Activated B cell treated with CpG ODN at 0.5 μM for 24 hours (primary cell): ENCODE measurements around the gene TGM1. TPM values are rescaled to one million over a fixed set of nuclear protein-coding genes. Genes with fewer than 3 reads are reported as not detected.

ENCODE experiments used
- ATAC-seq: fragments of 200-7000 bp; cut with Tn5 transposase; one replicate; pipeline ENCODE4 v1.10.0; 2021; ENCODE audit warnings: low read depth, mild to moderate bottlenecking, moderate library complexity
- CTCF ChIA-PET: fragments of 350-600 bp; sonication (Branson Sonifier 250); formaldehyde crosslinking; loops from one replicate; lab custom pipeline; 2021; ENCODE audit warnings: antibody characterized with exemption; lab: Charles Lee
- POLR2A ChIA-PET: fragments of 350-600 bp; sonication (Branson Sonifier 250); formaldehyde crosslinking; loops from one replicate; lab custom pipeline; 2021; ENCODE audit warnings: antibody characterized with exemption; lab: Charles Lee
- DNase-seq: peaks from one replicate; pipeline ENCODE4 v3.0.0; 2022
- H3K27ac Mint-ChIP-seq: one replicate; pipeline ENCODE4 v1.8.0; 2020; ENCODE audit warnings: mixed read lengths
- H3K27me3 Mint-ChIP-seq: one replicate; pipeline ENCODE4 v1.8.0; 2021; ENCODE audit warnings: mixed read lengths
- H3K36me3 Mint-ChIP-seq: one replicate; pipeline ENCODE4 v1.8.0; 2021; ENCODE audit warnings: low read depth, mixed read lengths
- H3K4me1 Mint-ChIP-seq: one replicate; pipeline ENCODE4 v1.8.0; 2021; ENCODE audit warnings: mixed read lengths
- H3K4me3 Mint-ChIP-seq: one replicate; pipeline ENCODE4 v1.8.0; 2020; ENCODE audit warnings: mild to moderate bottlenecking, mixed read lengths
- H3K9me3 Mint-ChIP-seq: one replicate; pipeline ENCODE4 v1.8.0; 2020; ENCODE audit warnings: mixed read lengths
- intact Hi-C: fragments of 100-400 bp; cut with micrococcal nuclease; formaldehyde crosslinking; loops from one replicate; pipeline ENCODE4 v1.15.1; 2024
- total RNA-seq: library from RNA; stranded (reverse); gene quantifications from 2 replicates; pipeline ENCODE4 v1.2.3, GENCODE V29; 2022
- TF ChIP-seq, protein P1 (sequence below): fragments of 200-600 bp; IDR thresholded peaks from one replicate; pipeline ENCODE4 v1.8.0; 2022; ENCODE audit warnings: antibody characterized with exemption, mild to moderate bottlenecking

Gene TGM1
- total RNA-seq, 1 donor from 2014 or later, result 6.5 TPM

DNA sequence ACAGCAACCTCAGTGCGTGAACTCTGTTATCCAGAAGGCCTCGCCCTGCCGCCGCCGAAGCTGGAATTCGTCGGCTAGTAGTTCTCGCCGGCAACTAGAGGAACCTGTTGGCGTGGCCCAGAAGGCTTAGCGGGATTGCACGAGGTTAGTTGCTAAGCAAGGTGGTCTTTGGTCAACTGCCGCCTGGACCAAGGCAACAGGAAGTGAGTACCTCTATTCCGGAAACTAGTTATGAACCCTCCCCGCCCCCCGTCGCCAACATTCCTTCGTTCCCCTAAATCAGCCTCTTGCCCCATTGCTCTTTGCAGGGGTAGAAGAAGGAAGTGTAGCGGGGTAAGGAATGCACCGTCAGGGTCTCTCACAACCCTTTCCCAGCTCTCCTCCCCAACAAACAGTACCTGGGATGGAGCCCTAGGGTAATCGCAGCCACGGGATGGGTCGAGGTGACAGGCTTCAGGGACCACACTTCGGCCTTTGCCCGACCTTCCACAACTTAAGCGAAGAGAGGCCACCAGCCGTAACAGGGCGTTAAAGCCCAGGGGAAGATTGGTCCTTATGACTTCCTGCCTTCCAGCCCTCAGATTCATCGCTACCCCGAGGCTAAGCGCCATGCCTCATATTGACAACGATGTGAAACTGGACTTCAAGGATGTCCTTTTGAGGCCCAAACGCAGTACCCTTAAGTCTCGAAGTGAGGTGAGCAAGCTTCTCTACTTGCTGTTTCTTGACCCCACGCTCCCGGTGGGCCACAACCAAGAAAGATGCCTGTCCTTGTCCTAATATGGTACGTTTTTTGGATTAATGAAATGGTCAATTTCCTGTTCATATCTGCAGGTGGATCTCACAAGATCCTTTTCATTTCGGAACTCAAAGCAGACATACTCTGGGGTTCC lies 30.1 kb downstream of the TGM1 start, which contains the start of gene GMPR2:
Gene GMPR2 (plus strand): TSS at position 285 of the 893 bp plus-strand sequence. CDS start 325 bp downstream, at position 610.
- peaks cover 45% of the 10 kb centered on the region for H3K4me1 Mint-ChIP-seq
- peak; percentile 59 for ATAC-seq
- CTCF ChIA-PET, result interaction anchor here (1.4 kb wide), 1 partner anchor 10 kb away, joined by 4 read pairs; the partner anchor contains the start of gene TINF2

DNA sequence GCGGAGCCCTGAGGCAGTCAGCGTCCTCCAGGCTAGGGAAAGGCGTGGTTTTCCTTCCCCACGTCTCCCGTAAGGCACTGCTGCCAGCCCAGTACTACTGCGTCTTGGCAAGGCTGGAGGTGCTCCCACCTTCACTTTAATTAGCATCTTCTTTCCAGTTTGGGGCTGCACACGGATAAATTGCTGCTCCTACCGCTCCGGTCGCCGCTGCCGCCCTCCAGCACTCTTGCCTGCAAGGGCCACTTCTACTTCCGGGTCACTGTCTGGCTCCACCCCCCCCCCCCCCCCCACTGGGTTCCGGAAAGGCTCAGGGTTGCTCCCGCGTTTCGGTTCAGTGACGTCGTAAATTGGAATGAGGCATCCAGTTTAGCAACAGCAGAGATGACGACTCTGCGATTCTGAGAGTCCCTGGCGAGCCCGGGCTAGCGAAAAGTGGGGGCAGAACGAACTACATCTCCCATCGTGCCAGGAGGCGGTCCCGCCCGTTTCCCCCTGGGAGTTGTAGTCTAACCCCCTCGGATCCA lies 30.8 kb downstream of the TGM1 start, which contains the start of gene NEDD8:
Gene NEDD8 (minus strand): TSS at position 247 of the 524 bp plus-strand sequence. CDS start 100 bp downstream, at position 147.
- CTCF ChIA-PET, result no interaction called here
- no peaks in the 10 kb centered on the region for H3K9me3 Mint-ChIP-seq
- peaks cover 43% of the 10 kb centered on the region for H3K4me1 Mint-ChIP-seq
- intact Hi-C loops, result loop anchor here (1.0 to 5.0 kb wide), 9 partner anchors 10 to 199 kb away; partner anchors contain the start of genes DCAF11, DHRS1, IPO4 and MDP1
- no peaks in the 10 kb centered on the region for H3K27me3 Mint-ChIP-seq
- POLR2A ChIA-PET, result interaction anchor here (0.6 to 4.4 kb wide), 10 partner anchors 10 to 85 kb away, joined by 3 to 48 read pairs (median 6); partner anchors contain the start of genes CHMP4A, IRF9, MDP1 and PSME2
- ATAC-seq (peak; percentile 88), DNase-seq (no peak)
- H3K27ac Mint-ChIP-seq, result peak within 1 kb of the TSS; percentile 94
- peaks cover 47% of the 10 kb centered on the region for H3K36me3 Mint-ChIP-seq
- TF ChIP-seq, protein P1, sequence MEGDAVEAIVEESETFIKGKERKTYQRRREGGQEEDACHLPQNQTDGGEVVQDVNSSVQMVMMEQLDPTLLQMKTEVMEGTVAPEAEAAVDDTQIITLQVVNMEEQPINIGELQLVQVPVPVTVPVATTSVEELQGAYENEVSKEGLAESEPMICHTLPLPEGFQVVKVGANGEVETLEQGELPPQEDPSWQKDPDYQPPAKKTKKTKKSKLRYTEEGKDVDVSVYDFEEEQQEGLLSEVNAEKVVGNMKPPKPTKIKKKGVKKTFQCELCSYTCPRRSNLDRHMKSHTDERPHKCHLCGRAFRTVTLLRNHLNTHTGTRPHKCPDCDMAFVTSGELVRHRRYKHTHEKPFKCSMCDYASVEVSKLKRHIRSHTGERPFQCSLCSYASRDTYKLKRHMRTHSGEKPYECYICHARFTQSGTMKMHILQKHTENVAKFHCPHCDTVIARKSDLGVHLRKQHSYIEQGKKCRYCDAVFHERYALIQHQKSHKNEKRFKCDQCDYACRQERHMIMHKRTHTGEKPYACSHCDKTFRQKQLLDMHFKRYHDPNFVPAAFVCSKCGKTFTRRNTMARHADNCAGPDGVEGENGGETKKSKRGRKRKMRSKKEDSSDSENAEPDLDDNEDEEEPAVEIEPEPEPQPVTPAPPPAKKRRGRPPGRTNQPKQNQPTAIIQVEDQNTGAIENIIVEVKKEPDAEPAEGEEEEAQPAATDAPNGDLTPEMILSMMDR, result no peak
- peak within 1 kb of the TSS; percentile 99 for H3K4me3 Mint-ChIP-seq

More for the DNA sequence above, 30.1 kb downstream of the TGM1 start, which contains the start of gene GMPR2:
- DNase-seq, result peak; percentile 83
- Mint-ChIP-seq H3K9me3 (no peaks in the 10 kb centered on the region), H3K27me3 (no peaks in the 10 kb centered on the region), H3K27ac (peak within 1 kb of the TSS; percentile 94), H3K36me3 (peaks cover 50% of the 10 kb centered on the region), H3K4me3 (peak within 1 kb of the TSS; percentile 99)
- intact Hi-C loops, result loop anchor here (1.0 to 5.0 kb wide), 9 partner anchors 9 to 198 kb away; partner anchors contain the start of genes DCAF11, DHRS1, IPO4 and MDP1
- TF ChIP-seq, protein P1, result no peak
- POLR2A ChIA-PET, result interaction anchor here (0.6 to 4.4 kb wide), 10 partner anchors 9 to 86 kb away, joined by 3 to 48 read pairs (median 6); partner anchors contain the start of genes CHMP4A, IRF9, MDP1 and PSME2

DNA sequence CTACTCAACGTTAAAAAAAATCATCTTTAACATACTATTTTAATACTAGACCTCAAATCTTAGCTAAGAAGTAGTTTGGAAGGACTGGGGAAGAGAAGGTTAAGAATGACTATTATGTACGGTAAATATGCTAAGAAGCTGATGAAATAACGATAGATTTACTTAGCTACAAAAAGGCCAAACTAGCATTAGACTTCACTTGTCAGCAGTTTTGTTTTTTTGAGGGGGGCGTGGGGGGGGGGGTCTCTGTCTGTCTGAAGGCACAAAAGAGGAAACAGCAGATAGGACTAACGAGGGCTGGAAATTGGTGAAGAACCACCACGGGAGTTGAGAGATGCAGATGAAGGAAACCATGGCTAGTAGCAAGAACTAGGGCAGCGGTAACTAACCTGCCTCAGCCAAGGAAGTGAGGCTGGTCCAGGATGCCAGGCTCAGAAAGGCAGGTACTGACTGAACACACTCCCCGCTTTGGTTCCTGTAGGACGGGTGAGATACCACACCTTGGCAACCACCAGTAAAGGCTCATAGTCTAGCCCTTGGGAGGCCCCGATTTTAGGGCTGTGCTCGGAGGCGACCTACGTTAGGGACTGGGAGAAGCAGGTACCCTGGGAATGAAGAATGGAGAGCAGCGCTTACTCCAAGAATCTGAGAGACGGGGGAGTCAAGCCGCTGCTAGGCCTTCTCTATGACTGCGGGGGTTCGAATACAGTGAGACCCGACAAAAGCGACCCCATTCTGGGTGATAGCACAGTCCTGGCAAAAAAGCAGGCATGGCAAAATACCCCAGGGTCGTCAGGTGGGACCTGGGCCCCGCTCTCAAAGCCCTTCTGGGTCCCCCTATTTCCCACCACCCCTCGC lies 31.5 kb downstream of the TGM1 start:
- Mint-ChIP-seq H3K9me3 (no peaks in the 10 kb centered on the region), H3K27ac (peak overlapping the region; percentile 94), H3K4me1 (peaks cover 45% of the 10 kb centered on the region), H3K36me3 (peaks cover 44% of the 10 kb centered on the region), H3K4me3 (peak overlapping the region; percentile 99), H3K27me3 (no peaks in the 10 kb centered on the region)
- intact Hi-C loops, result loop anchor here (1.0 to 5.0 kb wide), 9 partner anchors 11 to 200 kb away; partner anchors contain the start of genes DCAF11, DHRS1, IPO4 and MDP1
- ATAC-seq (no peak), DNase-seq (no peak)
- CTCF ChIA-PET, result interaction anchor here (0.9 to 1.0 kb wide), 3 partner anchors 70 to 200 kb away, joined by 3 read pairs; no protein-coding TSS in a partner anchor
- POLR2A ChIA-PET, result interaction anchor here (0.6 to 4.4 kb wide), 10 partner anchors 11 to 90 kb away, joined by 3 to 48 read pairs (median 7); partner anchors contain the start of genes CHMP4A, EMC9, IPO4 and IRF9
- TF ChIP-seq, protein P1, result no peak

DNA sequence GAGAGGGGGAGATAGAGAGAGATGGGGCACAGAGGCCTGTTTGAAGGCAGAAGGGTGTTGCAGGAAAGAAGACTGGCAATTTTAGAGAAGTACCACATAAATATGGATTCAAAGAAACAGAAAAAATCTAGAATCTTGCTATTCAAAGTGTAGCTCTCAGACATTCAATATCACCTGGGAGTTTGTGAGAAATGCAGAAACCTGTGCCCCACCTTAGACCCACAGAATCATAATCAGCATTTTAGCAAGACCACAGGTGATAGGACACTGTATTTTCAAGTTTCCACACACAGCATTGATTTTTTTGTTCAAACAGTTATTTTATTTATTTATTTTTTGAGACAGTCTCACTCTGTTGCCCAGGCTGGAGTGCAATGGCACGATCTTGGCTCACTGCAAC lies 34.1 kb downstream of the TGM1 start:
- H3K4me1 Mint-ChIP-seq, result peaks cover 35% of the 10 kb centered on the region
- TF ChIP-seq, protein P1, result no peak
- ATAC-seq, result no peak
- H3K36me3 Mint-ChIP-seq, result peaks cover 36% of the 10 kb centered on the region
- no peak for DNase-seq
- H3K9me3 Mint-ChIP-seq, result no peaks in the 10 kb centered on the region
- intact Hi-C loops, result no loop called here
- no peaks in the 10 kb centered on the region for H3K27me3 Mint-ChIP-seq
- ChIA-PET POLR2A (interaction anchor here (0.6 to 1.5 kb wide), 4 partner anchors 10 to 71 kb away, joined by 3 to 6 read pairs (median 4); partner anchors contain the start of genes DHRS1 and NOP9), CTCF (interaction anchor here (1.9 kb wide), 1 partner anchor 103 kb away, joined by 4 read pairs; no protein-coding TSS in a partner anchor)
- no peak overlapping the region for H3K4me3 Mint-ChIP-seq
- H3K27ac Mint-ChIP-seq, result no peak overlapping the region
